CD4-positive, alpha-beta T cell treated with Interleukin-6 for 4 hours (primary cell): ENCODE results near the gene PHF2.

Experiments used
- DNase-seq: peaks from one replicate; pipeline ENCODE4 v3.0.0-alpha.2; 2020; ENCODE audit warnings: mixed read lengths

Gene PHF2

DNA sequence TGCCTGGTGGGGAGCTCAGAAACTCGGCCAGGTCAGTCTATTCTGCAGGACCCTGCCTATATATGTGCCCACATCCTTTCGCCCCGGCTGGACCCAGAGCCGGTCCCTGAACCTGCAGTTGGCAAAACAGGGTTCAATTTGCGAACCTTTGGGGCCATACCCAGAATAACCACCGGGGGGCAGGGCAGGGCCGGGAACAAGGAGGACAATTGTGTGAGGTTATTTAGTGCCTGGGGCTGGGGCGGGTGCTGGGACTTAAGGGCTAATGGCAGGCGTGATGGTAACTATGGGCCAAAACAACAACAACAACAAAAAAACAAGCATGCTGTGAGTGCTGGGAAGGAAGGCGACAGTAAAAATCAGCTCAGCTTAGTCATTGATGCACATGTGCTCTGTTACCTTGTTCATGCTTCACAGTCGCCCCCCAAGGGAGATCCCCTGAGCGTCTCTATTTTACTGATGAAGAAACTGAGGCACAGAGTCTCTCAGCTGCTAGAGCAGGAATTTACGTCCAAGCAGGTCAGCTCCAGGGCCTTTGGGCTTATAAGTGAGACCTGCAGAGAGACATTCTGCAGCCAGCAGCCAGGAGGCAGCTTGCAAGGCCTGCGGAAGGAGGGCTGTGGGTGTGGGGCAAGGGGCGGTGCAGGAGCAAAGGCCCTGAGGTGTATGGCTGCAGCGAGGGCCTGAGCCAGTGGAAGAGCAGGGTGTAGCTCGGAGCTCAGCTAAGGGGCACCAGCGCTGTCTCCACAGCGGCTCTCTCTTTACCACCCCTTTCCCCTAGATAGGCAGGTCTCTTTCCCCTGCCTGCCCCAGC is 106.0 kb downstream of the PHF2 start:
- DNase-seq = peak; percentile 57

DNA sequence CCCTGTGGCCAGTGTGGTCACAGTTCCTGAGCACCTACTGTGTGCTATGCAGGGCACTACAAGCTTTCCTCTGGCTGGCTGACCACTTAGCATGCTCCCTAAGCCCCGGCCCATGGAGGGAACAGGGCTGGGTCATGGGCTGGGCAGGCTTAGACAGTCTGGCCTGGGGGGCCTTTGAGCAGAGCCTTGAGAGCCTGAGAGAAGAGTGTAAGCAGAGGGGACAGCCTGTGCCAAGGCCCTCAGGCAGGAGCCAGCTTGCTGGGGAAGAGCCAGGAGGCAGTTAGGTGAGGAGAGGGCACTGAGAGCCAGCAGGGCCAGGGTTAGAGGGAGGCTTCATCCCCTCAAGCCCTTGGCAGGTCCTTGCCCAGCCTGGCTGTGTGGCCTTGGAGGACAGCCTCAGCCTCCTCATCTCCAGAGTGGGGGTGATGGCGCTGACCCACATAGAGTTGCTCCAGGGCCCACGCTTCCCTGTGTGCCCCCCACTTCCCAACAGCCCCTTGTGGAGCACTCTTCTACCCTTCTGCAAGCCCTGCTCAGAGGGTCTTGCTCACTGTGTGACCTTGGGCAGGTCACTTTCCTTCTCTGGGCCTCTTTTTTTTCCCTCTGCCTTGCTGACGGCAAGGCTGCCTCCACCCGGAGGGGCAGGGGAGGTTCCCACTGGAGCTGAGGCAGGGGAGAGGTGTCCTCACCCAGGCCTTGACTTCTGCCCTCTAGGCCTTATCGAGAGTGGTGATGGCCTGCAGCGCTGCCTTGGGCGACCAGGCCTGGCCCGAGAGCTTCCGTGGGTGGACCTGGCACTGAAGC is 107.1 kb downstream of the PHF2 start:
- no peak for DNase-seq

- no peak for DNase-seq
These were observed 107.9 kb downstream of the PHF2 start for GRCh38 chr9:93684161-93684765.

- no peak for DNase-seq
These were observed 108.6 kb downstream of the PHF2 start for GRCh38 chr9:93684806-93685543.

DNA sequence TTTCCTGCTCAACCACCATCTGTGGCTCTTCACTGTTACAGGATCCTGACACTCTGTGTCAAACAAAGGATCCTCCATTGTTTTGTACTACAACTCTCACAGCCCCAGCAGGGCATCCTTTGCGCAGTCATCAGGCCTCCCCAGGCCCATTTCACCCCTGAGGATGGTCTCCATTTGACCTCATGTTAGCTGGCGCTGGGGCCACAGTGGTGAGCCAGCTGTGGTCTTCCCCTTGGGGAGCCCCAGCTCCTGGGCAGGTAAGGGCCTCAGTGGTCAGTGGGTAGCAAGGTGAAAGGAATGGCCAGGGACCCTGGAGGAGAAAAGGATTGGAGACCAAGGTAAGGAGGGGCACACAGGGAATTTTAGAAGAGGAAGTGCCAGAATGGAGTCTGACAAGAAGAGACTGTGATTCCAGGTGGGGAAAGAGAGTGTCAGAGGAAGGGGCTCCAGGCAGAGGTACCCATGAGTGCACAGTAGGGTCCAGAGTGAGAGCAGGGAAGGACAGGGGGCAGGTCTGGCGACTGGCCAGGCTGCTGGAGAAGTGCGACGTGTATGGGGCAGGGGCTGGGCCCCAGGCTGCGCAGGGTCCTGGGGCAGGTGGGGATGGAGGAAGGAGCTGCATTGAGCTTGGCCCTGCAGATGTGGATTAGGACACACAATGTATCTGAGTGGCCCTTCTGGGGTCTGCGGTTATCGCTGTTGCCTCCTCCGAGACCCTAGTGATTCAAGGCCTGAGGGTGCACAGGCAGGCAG is 109.9 kb downstream of the PHF2 start:
- no peak for DNase-seq

DNA sequence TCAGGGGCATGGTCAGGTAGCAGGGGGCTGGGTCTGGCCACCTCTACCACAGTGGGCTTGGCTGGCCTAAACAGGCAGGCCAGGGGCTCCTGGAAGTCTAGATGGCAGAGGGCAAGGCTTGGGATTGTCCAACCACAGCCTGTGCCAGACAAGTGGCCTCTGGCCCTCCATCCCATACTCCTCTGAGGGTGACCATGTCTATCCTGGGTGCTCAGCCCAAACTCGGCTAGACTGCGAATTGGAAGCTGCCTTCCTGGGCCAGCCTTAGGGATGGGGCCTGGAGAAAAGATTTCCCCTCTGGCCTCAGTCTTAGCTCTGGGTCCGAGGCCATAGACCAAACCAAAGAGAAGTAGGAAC is 110.5 kb downstream of the PHF2 start:
- no peak for DNase-seq

DNA sequence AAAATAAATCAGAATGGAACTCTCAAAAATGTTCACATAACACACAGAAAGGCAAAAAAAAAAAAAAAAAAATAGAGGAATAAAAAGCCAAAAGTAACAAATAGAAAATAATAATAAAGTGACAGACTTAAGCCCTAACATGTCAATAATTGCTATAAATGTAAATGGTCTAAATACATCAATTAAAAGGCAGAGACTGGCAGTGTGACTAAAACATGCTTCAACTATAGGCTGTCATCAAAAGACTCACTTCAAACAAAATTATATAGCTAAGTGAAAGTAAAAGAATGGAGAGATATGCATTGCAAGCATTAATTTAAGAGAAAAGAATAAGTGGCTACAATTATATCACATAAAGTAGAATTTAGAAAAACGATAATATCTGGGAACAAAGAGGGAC is 114.2 kb downstream of the PHF2 start:
- no peak for DNase-seq

- DNase-seq = no peak
These were observed 116.7 kb downstream of the PHF2 start for GRCh38 chr9:93693129-93693528.

GRCh38 chr9:93697352-93698139 is 121.2 kb downstream of the PHF2 start:
- no peak for DNase-seq

DNA sequence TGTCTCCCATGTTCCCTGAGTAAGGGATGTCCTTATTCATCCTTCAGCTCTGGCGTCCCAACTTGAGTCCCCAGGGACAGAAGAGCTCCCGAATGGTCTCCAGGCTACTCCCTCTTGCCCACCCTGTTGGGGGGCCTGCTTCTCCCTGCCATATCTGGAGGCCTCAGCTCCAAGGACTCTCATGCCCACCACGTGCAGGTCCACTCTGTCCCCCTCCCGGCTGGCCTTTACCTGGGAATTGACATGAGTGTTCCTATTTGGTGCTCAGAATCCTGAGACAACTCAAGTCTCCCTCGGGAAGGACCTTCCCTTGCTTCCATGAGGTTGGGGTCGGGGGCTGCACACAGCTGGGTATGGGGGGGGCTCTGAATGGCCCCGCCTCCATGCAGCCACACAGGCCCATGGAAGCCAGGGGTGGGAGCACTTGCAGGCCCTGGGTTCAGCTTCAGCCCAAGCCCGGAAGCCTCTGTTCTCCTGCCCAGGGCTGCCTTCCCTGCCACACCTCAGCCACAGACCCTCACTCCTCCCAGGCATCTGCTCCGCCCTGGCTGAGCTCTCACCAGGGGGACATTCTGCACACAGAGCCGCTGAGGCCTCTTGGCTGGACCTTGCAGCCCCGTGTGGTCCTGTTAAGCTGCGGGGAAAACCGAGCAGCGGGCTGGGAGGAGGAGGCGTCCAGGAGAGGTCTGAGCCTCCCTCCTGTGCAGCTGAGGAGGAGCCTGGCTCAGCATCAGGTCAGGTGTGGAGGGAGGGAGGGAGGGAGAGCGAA is 121.9 kb downstream of the PHF2 start:
- no peak for DNase-seq

GRCh38 chr9:93699650-93700049 is 123.3 kb downstream of the PHF2 start:
- DNase-seq = no peak

DNA sequence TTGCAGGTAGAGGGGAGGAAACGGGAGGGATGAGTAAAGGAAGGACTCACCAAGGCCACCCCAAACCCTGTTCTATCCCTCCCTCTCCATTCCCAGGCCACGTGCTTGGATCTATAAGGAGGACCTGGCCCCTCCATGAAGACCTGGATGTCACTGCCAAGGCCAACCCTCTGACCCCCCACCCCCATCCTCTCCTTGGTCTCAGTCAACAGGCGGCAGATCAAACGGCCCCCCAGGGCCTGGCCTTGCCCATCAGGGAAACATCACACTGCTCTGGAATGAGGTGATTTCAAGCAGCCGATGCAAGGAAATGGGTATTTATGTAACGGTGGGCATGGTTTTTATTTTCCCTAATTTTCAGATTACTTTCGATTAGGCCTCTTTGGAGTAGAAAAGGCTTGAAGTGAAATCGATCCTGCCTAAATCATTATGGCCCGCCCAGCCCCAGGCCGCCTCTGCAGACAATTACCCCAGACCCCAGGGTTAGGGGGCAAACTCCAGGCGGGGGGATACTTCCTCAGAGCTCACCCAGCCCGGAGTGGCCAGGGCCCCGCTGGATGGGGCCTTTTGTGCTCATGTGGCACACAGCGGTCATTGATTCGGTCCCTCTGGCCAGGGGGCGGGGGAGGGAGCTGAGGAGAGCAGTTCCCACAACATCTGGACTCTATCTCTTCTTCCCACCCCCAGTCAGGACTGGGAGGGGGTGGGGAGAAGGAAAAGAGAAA is 125.3 kb downstream of the PHF2 start:
- DNase-seq = no peak

DNA sequence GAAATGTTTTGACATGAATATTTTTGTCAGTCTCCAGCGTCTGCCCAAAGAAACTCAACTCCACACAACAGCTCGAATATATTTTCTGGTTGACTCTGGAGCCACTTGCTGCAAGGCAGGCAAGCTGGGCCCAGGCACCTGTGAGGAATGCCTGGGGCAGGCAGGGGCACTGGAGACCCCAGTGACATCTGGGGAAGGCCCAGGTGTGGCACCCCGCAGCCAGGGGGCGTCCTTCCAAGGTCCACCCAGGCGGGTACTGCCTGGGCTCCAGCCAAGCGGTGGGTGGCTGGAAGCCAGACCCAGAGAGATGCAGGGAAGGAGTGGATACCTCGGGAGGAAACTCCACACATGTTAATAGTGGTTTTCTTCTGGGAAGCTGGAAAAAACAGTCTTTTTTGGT is 125.9 kb downstream of the PHF2 start:
- no peak for DNase-seq

GRCh38 chr9:93708289-93708986 is 132.1 kb downstream of the PHF2 start:
- DNase-seq = no peak

DNA sequence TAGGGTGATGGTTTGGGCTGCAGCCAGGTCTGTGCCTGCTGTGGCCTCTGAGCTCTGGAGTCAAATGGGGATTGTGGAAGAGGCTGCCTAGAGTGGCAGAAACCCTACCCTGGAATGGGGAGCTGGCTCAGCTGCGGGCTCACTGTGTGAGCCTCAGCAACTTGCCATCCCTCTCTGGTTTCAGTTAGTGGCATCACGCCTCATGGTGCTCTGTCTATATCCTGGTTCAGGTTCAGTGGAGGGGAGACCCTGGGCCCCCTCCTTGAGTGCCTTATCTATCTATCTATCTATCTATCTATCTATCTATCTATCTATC is 132.6 kb downstream of the PHF2 start:
- no peak for DNase-seq

- no peak for DNase-seq
These were observed 133.4 kb downstream of the PHF2 start for GRCh38 chr9:93709600-93710369.

DNA sequence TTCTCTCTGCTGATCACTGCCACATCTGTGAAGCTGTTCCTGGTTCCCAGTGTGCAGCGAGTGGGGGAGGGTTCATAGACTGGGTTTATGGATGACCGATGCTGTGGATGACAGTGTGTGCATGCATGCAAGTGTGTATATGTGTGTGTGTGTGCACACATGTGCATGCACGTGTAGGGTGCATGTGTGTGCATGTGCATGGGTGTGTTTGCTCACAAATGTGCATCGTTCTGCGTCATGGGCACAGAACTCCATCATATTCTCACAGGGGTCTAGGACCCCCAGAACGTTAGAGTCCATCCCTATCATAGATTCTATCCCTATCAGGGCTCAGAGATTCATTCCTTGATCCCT is 134.0 kb downstream of the PHF2 start:
- no peak for DNase-seq

GRCh38 chr9:93711002-93711401 is 134.6 kb downstream of the PHF2 start:
- no peak for DNase-seq

DNA sequence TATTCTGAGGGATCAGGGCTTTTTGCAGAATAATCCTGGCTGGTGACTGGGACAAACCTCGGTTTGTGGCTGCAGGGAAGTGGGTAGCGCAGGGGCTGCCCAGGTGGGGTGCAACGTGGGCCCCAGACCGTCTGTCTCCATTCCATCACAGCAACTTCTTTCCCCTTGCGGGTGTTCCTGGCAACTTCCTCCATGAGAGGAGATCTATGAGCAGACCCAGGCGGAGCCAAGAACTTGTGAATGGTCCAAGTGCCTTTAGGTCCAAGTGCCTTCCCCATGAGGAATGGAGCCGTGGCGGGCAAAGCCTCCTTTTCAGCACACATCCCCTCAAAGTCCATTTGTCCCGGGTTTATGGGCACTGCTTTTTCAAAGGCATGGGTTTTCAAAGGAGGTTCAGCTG is 136.5 kb downstream of the PHF2 start:
- no peak for DNase-seq
